HG02870 (cell line): Measurements from ENCODE around the gene ZIM2.

ENCODE experiments used
- ATAC-seq: cut with Tn5 transposase; IDR thresholded peaks from one replicate; pipeline ENCODE4 v1.9.1; 2021; ENCODE audit warnings: mild to moderate bottlenecking, moderate library complexity; ENCODE audit not compliant: unreplicated experiment

ZIM2 gene

DNA sequence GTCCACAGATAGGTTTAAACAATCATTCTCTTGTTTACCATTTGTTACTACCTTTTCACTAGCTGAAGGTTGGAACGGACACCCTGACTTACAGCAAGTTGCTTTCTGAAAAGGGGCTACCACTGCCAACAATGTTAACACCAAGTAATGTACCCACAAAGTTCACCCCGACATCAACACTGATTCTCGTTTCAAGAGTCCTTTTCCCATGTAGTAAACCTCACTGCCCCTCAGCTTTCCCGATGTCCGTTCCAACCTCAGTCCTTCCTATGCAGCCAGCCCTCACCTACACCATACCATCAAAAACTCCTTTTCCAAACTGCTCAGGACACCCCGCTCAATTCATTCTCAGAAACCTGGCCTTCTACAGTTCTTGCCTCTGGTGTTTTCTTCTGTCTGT lies 29.0 kb downstream of the ZIM2 start:
- no peak for ATAC-seq

DNA sequence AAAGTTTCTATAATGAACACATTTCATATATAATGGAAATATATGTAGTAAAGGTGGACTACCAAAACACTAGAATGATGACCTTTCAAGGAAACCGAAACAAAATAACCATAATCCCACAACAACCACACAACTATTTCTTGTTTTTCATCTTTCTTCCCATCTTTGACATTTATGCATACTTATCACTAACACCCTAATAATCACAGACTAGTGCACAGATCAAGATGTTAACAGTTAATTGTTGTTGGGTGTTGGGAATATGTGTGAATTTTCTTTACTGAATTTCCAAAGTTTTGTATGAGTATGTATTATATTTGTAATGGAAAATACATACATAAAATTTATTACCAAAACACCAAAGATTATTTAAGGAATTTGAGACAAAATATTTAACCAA lies 30.3 kb downstream of the ZIM2 start:
- no peak for ATAC-seq

DNA sequence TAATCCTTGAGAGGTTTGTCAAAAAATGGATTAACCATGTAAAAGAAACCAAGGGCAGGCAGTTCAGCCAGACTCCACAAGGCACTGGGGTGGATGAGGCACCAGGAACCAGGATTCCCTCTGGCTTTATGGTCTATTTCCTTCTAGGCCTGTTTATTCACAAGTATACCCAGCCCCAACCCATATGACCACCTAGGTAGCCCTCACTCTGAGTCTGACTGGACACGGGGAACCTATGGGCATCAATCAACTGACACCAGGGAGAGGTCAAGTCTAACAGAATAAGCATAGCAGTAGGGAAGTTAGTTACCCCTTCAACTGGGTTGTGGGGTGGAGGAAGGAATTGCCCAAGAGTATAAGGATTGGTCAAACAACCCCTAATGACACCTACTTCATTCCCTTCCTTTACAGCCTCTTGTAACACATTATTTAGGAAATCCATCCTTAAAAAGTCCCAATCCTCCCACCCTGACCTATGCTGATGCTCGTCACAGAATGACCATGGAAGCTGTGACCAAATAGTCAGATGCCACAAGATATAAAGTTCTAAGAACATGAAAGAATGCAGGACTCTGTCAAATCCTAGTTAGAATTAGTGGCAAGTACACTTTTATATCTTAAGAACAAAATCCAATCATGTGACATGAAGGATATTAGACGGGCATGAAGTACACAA lies 31.7 kb downstream of the ZIM2 start:
- no peak for ATAC-seq

DNA sequence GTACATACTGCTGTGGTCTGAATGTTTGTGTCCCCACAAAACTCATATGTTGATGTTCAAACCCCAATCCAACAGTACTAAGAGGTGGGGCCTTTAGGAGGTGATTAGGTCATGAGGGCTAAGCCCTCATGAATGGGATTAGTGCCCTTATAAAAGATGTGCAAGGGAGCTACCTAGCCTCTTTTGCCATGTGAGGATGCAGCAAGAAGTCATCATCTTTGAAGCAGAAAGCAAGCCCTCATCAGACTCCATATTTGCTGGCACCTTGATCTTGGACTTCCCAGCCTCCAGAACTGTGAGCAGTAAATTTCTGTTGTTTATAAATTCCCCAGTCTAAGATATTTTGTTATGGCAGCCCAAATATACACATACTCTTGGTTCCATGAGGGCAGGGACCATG lies 33.9 kb downstream of the ZIM2 start:
- ATAC-seq: no peak

DNA sequence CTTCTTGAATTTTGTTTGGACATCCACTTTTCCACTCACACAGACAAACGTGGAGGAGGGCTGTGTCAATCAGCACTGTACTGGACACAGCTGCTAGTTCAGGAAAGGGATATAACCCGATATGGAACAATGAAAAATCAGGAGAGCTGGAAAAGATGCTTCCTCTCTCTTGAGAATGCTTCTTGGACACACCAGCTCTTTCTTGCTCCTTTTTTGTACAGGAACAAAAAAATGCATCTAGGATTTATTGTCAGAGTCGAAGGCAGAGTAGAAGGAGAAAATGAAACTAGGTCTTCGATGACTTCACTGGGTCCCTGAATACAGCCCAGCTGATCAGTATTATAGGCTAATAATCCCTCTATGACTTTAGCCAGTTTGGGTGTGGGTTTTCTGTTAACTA lies 62.2 kb downstream of the ZIM2 start:
- ATAC-seq: no peak

DNA sequence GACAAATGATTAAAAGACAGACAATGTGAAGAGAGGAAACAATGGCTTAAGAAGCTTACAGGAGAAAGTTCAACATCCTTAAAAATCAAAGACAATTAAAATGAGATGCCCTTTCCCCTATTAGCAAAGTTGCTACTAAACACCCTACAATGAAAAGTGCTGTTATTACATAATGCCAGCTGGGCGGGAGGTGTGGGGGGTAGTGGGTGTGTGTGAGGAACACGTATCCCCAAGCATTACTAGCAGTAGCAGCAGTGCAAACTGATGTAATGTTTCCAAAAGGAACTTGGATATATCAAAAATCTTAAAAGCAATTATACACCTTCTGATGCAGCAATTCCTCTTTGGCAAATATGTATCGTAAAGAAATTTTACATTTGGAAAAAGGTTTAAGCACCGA lies 70.9 kb downstream of the ZIM2 start:
- no peak for ATAC-seq

DNA sequence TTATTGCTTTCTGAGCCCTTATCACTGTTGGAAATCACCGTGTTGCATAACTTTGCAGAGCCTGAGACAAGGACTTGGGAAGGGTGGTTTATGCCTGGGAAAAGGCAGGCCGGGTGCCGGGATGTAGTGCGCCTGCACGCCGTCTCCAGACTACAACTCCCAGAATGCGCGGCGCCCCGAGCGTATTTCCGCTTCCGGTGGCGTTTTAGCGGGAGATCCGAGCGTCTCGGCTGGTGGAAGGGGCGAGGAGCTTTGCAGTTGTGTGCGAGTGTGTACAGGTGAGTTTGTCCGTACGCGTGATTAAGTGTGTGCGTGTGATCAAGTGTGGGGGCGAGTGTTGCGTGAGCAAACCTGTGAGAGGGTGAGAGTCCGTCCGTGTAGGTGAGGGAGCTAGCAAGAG lies 75.4 kb downstream of the ZIM2 start:
- ATAC-seq: no peak

DNA sequence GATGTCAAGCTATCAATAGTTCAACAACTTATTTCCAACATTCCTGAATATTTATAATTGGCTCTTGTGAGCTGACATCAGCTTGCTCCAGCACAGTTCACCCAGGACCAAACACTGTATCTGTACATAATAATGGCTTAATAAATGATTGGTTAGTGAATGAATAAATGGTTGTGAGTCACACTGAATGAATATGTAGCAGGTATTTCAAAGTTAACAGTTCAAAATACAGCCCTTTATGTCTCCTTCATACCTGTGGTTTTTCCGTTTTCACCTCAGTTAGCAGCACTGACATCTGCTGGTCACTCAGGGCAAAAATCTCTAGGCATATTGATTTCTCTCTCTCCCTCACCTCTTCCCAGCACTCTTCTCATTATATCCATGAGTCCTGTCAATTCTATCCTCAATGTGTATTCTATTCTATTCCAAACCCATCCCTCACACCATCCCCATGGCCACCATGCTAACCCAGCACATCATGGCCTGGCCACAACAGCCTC lies 76.3 kb downstream of the ZIM2 start:
- no peak for ATAC-seq

DNA sequence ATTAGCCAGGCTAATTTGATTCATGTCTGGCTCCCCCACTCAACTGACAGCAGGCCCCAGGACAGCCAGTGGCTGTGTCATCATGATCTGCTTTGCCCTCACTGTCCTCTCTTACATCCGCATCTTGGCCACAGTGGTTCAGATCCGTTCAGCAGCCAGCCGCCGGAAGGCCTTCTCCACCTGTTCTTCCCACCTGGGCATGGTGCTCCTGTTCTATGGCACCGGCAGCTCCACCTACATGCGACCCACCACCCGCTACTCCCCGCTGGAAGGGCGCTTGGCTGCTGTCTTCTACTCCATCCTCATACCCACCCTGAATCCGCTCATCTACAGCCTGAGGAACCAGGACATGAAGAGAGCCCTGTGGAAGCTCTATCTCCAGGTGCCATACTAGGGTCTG lies 79.7 kb downstream of the ZIM2 start:
- ATAC-seq: no peak

DNA sequence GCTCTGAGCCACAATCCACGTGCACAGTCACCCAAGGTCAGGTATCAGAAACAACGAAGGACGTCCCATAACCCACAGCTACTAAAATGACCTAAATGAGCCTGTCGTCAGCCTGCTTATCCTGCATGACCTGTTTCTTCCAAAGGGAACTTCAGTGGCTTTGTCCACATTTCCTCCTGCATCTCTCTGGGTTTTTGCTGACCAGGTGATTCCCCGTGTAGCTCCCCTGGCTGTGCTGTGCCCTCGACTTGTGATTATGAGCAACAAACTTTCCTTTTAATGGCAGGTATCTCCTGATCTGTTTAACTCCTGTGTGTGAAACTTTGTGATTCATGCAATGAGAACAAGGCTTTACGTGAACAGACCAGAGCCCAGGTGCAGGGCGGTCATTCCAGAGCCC lies 81.0 kb downstream of the ZIM2 start:
- ATAC-seq: no peak

DNA sequence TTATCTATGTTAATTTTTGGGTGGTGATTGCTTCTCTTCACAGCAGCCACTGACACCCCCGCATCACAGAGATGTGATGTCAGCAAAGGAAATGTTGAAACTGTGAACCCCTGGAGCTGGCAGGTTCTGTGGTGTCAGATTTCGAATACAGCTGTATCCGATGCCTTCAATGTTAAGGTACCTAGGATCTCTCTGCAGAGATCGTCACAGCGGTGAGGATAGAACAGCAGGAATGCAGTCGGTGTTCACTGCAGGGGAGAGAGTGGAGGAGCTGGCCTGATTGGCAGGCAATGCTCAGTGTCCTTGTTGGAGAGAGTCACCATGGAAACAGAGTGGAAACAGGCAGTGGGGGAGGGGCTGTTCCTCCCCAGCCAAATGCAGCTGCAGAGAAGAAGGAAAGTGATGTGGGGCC lies 89.4 kb downstream of the ZIM2 start:
- ATAC-seq: no peak

DNA sequence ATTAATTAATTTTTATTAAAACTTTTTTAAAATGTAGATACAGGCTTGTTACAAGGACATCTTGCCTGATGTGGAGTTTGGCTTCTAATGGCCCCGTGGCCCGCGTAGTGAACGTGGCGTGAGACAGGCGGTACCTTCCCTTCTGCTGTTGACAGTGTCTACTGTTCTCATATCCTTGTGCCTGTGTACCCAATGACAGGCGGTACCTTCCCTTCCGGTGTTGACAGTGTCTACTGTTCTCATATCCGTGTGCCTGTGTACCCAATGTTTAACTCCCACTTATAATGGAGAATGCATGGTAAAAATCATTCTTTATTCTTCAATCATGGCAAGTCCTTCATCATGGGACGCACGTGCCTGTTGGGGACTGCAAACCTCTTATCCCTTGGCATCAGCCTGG lies 89.9 kb downstream of the ZIM2 start:
- ATAC-seq: no peak

DNA sequence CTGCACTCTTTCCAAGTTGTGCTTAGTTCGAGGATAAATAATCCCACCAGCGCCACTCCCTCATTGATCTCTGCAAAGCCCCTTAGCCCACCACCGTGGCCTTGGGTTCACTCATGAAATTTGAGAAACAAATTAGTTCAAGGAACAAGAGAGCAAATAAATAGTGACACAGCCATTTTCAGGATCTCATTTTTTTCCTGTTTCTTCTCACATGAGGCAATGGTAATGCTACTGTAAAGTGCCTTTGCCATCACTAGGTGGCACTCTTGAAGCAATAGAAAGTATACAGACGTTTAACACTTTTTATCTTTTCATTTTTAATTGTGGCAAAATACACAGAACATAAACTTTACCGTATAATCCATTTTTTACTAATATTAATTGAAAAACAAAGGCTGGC lies 92.1 kb downstream of the ZIM2 start:
- no peak for ATAC-seq

DNA sequence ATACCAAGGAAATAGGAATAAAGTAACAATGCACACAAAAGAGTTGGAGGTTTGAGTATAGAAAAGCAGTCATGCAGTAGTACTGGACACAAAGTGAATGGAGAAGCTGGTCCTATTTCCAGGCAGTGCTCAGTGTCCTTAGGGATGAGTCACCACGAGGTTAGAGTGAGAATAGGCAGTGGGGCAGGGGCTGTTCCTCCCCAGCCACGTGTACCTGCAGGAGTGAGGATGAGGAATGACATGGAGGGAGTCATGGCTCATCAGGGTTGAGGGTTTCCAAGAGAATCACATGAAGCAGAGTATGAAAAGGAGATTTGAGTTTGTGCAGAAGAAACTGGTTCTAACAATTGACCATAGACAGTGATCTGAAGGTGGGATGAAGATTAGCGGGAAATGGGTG lies 94.2 kb downstream of the ZIM2 start:
- no peak for ATAC-seq

DNA sequence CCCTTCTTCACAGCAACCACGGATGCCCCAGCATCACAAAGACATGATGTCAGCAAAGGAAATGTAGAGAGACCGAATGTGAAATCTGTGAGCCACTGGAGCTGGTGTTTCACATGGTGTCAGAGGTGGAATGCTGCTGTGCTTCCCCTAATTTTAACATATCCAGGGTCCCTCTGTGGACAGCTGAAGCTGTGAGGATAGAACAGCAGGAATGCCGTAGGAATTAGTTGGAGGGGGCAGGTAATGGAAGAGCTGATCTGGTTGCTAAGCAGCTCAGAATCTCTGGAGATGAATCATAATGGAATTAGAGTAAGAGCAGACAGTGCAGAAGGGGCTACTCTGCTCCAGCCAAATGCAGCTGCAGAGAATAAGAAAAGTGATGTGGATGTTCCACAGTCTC lies 100.0 kb downstream of the ZIM2 start:
- no peak for ATAC-seq

DNA sequence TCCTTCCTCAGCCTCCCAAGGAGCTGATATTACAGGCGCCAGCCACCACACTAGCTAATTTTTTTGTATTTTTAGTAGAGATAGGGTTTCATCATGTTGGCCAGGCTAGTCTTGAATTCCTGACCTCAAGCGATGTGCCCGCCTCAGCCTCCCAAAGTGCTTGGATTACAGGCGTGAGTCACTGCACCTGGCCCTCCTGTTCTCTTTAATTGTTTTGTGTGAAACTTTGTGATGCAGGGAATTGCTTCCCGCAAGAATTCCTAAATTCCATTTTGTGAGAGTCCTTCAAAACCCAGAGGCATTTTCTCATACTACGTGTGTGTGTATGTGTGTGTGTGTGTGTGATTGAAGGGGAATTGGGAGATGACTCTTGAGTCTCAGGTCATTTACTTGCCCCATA lies 104.0 kb downstream of the ZIM2 start:
- no peak for ATAC-seq

DNA sequence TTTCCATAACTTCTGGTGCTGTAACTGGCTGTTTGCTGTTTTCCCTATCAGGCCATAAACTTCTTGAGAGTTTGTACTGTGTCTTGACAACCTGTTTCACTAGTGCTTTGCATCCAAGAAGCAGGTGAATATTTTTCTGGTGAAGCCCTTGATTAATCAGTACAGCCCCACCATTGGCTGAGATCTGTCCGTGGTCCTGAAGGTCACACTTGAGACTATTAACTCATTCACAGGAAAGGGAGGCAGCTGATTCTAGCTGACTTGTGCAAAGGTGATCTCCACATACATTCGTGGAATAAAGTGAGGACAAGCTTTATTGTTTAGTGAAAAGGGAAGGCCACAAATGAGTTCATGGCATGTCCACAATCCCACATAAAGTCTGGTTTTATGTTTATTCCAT lies 107.5 kb downstream of the ZIM2 start:
- no peak for ATAC-seq

DNA sequence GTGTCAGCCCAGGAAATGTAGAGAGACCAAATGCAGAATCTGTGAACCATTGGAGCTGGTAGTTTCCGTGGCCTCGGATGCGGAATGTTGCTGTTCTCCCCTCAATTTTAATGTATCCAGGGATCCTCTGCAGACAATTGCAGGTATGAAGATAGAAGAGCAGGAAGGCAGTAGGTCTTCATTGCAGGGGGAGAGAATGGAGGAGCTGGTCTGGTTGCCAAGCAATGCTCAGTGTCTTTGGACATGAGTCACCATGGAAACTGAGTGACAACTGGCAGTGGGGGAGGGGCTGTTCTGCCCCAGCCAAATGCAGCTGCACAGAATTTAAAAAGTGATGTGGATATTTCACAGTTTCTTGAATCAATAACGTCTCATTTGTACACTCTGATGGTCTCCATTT lies 112.8 kb downstream of the ZIM2 start:
- ATAC-seq: no peak

DNA sequence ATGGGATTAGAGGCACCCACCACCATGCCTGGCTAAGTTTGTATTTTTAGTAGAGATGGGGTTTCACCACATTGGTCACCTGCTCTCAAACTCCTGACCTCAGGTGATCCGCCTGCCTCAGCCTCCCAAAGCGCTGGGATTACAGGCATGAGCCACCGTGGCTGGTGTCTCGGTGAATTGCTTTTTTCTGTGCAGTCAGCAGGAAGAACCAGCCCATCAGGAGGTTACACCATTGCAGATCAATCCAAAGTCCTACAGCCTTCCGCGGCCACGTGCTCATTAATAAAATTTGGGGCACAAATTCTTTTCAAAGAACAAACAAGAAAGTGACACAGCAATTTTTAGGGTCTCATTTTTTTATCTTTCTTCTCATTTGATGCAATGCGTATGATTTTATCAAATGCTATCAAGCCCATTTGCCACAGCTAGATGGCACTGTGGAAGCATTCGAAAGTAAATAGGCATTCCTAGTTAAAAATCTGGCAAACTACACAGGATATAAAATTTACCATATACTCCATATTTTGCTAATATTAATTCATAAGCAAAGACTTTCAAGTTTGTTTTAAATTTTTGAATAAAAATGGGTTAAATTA lies 114.6 kb downstream of the ZIM2 start:
- no peak for ATAC-seq
